WTC11 (cell line): Measurements from ENCODE around the gene UTS2B. TPM values are rescaled to one million over a fixed set of nuclear protein-coding genes. Genes with fewer than 3 reads are reported as not detected.

ENCODE experiments used
- ATAC-seq: fragments of 200-7000 bp; cut with Tn5 transposase; 2 replicates; pipeline ENCODE4 v1.10.0; 2021; ENCODE audit warnings: mild to moderate bottlenecking, moderate library complexity
- CTCF ChIA-PET: fragments of 300-600 bp; sonication (Branson Sonifier 250); formaldehyde crosslinking; loops from one replicate; lab custom pipeline; 2021; ENCODE audit warnings: antibody characterized with exemption; lab: Charles Lee
- POLR2A ChIA-PET: fragments of 350-600 bp; sonication (Branson Sonifier 250); formaldehyde crosslinking; loops from one replicate; lab custom pipeline; 2021; ENCODE audit warnings: antibody characterized with exemption; lab: Charles Lee
- DNase-seq: peaks from one replicate; pipeline ENCODE4 v3.0.0; 2021; ENCODE audit warnings: low spot score
- H3K27ac Mint-ChIP-seq: 2 replicates; pipeline ENCODE4 v1.8.0; 2021; ENCODE audit warnings: mixed read lengths
- H3K27me3 Mint-ChIP-seq: 2 replicates; pipeline ENCODE4 v1.8.0; 2021; ENCODE audit warnings: low read depth, mild to moderate bottlenecking, moderate library complexity, mixed read lengths
- H3K36me3 Mint-ChIP-seq: 2 replicates; pipeline ENCODE4 v1.8.0; 2021; ENCODE audit warnings: mixed read lengths
- H3K4me1 Mint-ChIP-seq: 2 replicates; pipeline ENCODE4 v1.8.0; 2022; ENCODE audit warnings: mixed read lengths
- H3K4me3 Mint-ChIP-seq: 2 replicates; pipeline ENCODE4 v1.8.0; 2021; ENCODE audit warnings: mild to moderate bottlenecking, moderate library complexity, mixed read lengths
- H3K9me3 Mint-ChIP-seq: 2 replicates; pipeline ENCODE4 v1.8.0; 2021; ENCODE audit warnings: mixed read lengths
- ETV6 ChIP-seq: sonication (generic); formaldehyde crosslinking; IDR thresholded peaks from 2 replicates; pipeline ENCODE4 v1.8.1; 2022; ENCODE audit warnings: mild to moderate bottlenecking, missing genetic modification reagents
- FOXP4 ChIP-seq: sonication (generic); formaldehyde crosslinking; IDR thresholded peaks from 2 replicates; pipeline ENCODE4 v1.8.0; 2022; ENCODE audit warnings: mild to moderate bottlenecking, missing genetic modification reagents
- HMGXB4 ChIP-seq: sonication (generic); formaldehyde crosslinking; IDR thresholded peaks from 2 replicates; pipeline ENCODE4 v1.8.1; 2023; ENCODE audit warnings: mild to moderate bottlenecking, moderate library complexity, missing genetic modification reagents
- IRF2 ChIP-seq: sonication (generic); formaldehyde crosslinking; IDR thresholded peaks from 2 replicates; pipeline ENCODE4 v1.8.0; 2022; ENCODE audit warnings: low read depth, missing genetic modification reagents, borderline replicate concordance
- KAT7 ChIP-seq: sonication (generic); formaldehyde crosslinking; IDR thresholded peaks from 2 replicates; pipeline ENCODE4 v1.8.1; 2023; ENCODE audit warnings: missing genetic modification reagents, mild to moderate bottlenecking, borderline replicate concordance
- OVOL2 ChIP-seq: fragments of 250-450 bp; sonication (Bioruptor Pico); IDR thresholded peaks from 2 replicates; pipeline ENCODE4 v1.9.0; 2021; ENCODE audit warnings: mild to moderate bottlenecking, borderline replicate concordance
- USF1 ChIP-seq: sonication (generic); formaldehyde crosslinking; IDR thresholded peaks from 2 replicates; pipeline ENCODE4 v1.8.0; 2022; ENCODE audit warnings: mild to moderate bottlenecking, missing genetic modification reagents
- USF2 ChIP-seq: sonication (generic); formaldehyde crosslinking; IDR thresholded peaks from 2 replicates; pipeline ENCODE4 v1.8.1; 2023; ENCODE audit warnings: mild to moderate bottlenecking, missing genetic modification reagents, moderate library complexity
- ZMAT4 ChIP-seq: fragments of 250-450 bp; sonication (Bioruptor Pico); IDR thresholded peaks from 2 replicates; pipeline ENCODE4 v1.9.0; 2021; ENCODE audit warnings: mild to moderate bottlenecking
- ZNF232 ChIP-seq: sonication (generic); formaldehyde crosslinking; IDR thresholded peaks from 2 replicates; pipeline ENCODE4 v1.8.0; 2022; ENCODE audit warnings: mild to moderate bottlenecking, missing genetic modification reagents
- ZNF281 ChIP-seq: sonication (generic); formaldehyde crosslinking; IDR thresholded peaks from 2 replicates; pipeline ENCODE4 v1.8.0; 2023; ENCODE audit warnings: mild to moderate bottlenecking, missing genetic modification reagents
- ZNF317 ChIP-seq: sonication (generic); formaldehyde crosslinking; IDR thresholded peaks from 2 replicates; pipeline ENCODE4 v1.8.1; 2023; ENCODE audit warnings: low read depth, mild to moderate bottlenecking, moderate library complexity, missing genetic modification reagents, borderline replicate concordance
- total RNA-seq: library from RNA; stranded (reverse); gene quantifications from 3 replicates; pipeline ENCODE4 v1.2.3, GENCODE V29; 2021

The UTS2B gene
- total RNA-seq, 1 experiment from 2014 or later = not detected

- CTCF ChIA-PET = interaction anchor here (1.4 kb wide), 1 partner anchor 136 kb away, joined by 3 read pairs; no protein-coding TSS in a partner anchor
- POLR2A ChIA-PET = interaction anchor here (0.7 to 0.9 kb wide), 2 partner anchors 25 to 307 kb away, joined by 3 to 4 read pairs; no protein-coding TSS in a partner anchor
Observed at GRCh38 chr3:191380001-191380400, 49.7 kb upstream of the UTS2B start.

GRCh38 chr3:191379446-191379845 lies 49.1 kb upstream of the UTS2B start:
- POLR2A ChIA-PET = interaction anchor here (0.7 kb wide), 1 partner anchor 308 kb away, joined by 4 read pairs; no protein-coding TSS in a partner anchor
- Mint-ChIP-seq H3K27me3 (no peaks in the 10 kb centered on the region), H3K4me3 (no peak overlapping the region), H3K4me1 (peaks cover 41% of the 10 kb centered on the region), H3K9me3 (peaks cover 3% of the 10 kb centered on the region; the same call in 1 of the 2 replicates), H3K36me3 (peaks cover 19% of the 10 kb centered on the region), H3K27ac (no peak overlapping the region)
- ATAC-seq (no peak; the same call in 1 of the 2 replicates), DNase-seq (no peak)
- TF ChIP-seq USF2 (peak; percentile 60; the same call in 1 of the 2 replicates), ZNF281 (CRISPR knock-in tag) (no peak), ZMAT4 (no peak), USF1 (peak; percentile 24; the same call in 1 of the 2 replicates)
- CTCF ChIA-PET = interaction anchor here (1.4 kb wide), 1 partner anchor 135 kb away, joined by 3 read pairs; no protein-coding TSS in a partner anchor

More at GRCh38 chr3:191380001-191380400, 49.7 kb upstream of the UTS2B start:
- Mint-ChIP-seq H3K9me3 (peaks cover under 1% of the 10 kb centered on the region; the same call in 1 of the 2 replicates), H3K4me1 (peaks cover 41% of the 10 kb centered on the region), H3K36me3 (peaks cover 15% of the 10 kb centered on the region), H3K27me3 (no peaks in the 10 kb centered on the region), H3K27ac (no peak overlapping the region), H3K4me3 (no peak overlapping the region)
- ATAC-seq (no peak), DNase-seq (no peak)
- no peak for TF ChIP-seq ZNF232 (CRISPR knock-in tag)
- TF ChIP-seq HMGXB4 (CRISPR knock-in tag) = no peak
- TF ChIP-seq USF1 = no peak
- TF ChIP-seq IRF2 (CRISPR knock-in tag) = no peak
- no peak for TF ChIP-seq ETV6 (CRISPR knock-in tag)
- TF ChIP-seq FOXP4 (CRISPR knock-in tag) = no peak
- no peak for TF ChIP-seq ZNF317 (CRISPR knock-in tag)
- TF ChIP-seq KAT7 (CRISPR knock-in tag) = no peak
- TF ChIP-seq OVOL2 (CRISPR knock-in tag) = no peak
